D721Med (cell line): Measurements from ENCODE around the gene SLC29A3.

ENCODE experiments used
- DNase-seq: peaks from one replicate; pipeline ENCODE4 v3.0.0; 2011; ENCODE audit warnings: low spot score; ENCODE audit not compliant: insufficient read length
- FAIRE-seq: peaks from 2 replicates; lab custom pipeline; 2011; peaks lifted over from hg19 to GRCh38; lab: Jason Lieb, UNC
- TF ChIP-seq, protein P1 (sequence below): IDR thresholded peaks from 2 replicates; pipeline ENCODE4 v1.5.1; 2012; ENCODE audit warnings: mild to moderate bottlenecking, control low read depth; ENCODE audit not compliant: insufficient read depth; ENCODE audit errors: missing control alignments

SLC29A3 gene

DNA sequence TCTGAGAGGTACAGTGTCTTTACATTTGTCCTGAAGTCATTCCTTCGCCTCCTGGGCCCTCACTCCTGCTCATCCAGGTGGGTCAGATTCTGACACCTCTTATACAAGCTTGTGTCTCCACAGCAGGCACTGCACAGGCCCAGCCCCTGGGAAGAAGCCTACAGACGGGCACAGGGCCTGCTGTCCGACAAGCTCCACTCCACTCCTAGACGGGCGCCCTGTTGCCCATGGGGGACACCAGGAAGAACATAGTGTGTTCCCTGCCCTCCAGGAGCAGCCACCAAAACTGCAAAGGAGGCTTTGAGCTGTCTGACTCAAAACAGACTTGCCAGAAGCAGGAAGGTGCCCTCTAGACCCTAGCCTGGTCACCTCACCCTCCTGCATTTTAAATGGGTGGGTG, 45.6 kb upstream of the SLC29A3 start:
- no peak for DNase-seq
- TF ChIP-seq, protein P1, sequence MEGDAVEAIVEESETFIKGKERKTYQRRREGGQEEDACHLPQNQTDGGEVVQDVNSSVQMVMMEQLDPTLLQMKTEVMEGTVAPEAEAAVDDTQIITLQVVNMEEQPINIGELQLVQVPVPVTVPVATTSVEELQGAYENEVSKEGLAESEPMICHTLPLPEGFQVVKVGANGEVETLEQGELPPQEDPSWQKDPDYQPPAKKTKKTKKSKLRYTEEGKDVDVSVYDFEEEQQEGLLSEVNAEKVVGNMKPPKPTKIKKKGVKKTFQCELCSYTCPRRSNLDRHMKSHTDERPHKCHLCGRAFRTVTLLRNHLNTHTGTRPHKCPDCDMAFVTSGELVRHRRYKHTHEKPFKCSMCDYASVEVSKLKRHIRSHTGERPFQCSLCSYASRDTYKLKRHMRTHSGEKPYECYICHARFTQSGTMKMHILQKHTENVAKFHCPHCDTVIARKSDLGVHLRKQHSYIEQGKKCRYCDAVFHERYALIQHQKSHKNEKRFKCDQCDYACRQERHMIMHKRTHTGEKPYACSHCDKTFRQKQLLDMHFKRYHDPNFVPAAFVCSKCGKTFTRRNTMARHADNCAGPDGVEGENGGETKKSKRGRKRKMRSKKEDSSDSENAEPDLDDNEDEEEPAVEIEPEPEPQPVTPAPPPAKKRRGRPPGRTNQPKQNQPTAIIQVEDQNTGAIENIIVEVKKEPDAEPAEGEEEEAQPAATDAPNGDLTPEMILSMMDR = no peak
- no peak for FAIRE-seq

DNA sequence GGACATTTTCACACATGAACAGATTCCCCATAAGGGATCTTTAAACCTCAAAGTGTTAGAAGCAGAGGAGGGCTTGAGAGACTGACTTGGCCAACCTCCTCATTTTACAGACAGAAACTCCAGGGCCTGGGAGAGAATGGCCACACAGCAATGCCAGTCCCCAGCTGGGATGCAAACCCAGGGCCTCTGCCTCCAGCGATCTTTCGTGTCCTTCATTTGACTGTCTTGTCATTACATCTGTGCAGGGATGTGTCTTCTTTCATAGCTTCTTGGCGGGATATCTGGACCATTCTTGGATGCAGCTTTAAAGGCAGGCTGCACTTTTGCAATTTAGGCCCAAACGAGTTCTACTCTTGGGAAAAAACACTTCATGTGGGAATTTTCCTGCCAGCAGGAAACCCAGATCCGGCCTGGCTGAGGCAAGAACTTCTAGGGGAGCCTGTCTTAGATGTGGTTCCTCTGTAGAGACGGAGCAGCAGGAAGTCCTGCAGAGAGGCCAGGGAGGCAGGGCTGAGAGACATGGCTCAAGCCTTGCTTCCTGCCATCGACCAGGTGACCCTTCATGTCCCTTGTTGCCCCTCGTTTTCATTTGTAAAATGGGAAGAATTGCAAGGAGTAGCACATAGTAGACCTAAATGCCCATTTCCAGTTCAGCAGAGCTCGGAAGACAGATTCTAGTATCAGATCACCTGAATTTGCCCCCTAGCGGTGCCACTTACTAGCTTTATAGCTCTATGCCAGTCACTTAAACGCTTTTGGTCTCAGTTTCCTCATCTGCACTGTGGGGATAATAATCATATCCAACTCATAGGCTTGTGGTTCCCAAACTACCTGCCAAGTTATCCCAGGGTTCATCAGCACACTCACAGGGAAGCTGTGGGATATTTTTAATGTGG, 43.9 kb upstream of the SLC29A3 start:
- no peak for DNase-seq
- TF ChIP-seq, protein P1 = no peak
- no peak for FAIRE-seq

DNA sequence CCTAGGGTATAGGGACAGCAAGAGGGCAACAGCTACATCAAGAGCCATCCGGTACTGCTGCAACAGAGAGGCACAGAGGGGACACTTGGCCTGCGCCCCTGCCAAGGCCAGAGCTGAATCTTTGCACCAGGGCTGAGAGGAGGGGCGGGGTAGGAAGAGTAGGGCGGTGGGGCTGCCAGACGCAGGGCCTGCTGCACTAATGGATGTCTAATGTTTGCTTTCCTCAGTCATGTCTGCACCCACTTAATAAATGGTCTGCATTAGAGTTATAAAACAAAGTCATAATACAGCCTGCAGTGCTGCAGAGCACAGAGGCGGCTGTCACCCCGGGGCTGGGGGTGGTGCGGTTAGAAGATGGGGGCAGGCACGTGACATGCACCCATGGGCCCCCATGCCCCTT, 42.2 kb upstream of the SLC29A3 start:
- no peak for FAIRE-seq
- TF ChIP-seq, protein P1 = no peak
- no peak for DNase-seq

- FAIRE-seq (no peak), DNase-seq (no peak)
- TF ChIP-seq, protein P1 = no peak
Measured at GRCh38 chr10:71277914-71278665, 41.0 kb upstream of the SLC29A3 start.

- no peak for DNase-seq
- TF ChIP-seq, protein P1 = no peak
- FAIRE-seq = no peak
Measured at GRCh38 chr10:71278691-71279588, 40.1 kb upstream of the SLC29A3 start.

DNA sequence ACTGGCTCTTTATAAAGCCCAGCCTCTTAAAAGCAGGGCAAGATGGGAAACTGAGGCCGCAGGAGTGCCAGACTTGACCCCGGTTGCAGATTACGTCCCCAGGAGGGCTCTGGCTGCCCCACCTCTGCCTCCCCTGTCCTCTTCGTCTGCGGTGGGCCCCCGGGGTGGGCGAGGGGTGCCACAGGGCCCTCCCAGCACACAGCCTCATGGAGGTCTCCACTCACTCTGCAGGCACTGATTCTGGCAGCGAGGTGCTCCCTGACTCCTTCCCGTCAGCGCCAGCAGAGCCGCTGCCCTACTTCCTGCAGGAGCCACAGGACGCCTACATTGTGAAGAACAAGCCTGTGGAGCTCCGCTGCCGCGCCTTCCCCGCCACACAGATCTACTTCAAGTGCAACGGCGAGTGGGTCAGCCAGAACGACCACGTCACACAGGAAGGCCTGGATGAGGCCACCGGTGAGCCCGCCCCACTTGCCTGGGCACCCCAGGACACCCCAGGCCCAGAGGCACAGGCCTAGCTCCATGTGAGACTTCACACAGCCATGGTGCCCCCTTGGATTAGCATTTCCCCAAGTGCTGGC, 39.4 kb upstream of the SLC29A3 start:
- no peak for DNase-seq
- TF ChIP-seq, protein P1 = no peak
- FAIRE-seq = no peak
